HG03108 (cell line): Measurements from ENCODE around the gene ITIH2.
"Not testable (repeated sequence)": the region's sequence is repeated elsewhere in the genome, so short reads cannot be mapped to it uniquely, and the experiment has no call there.

Source experiments
- ATAC-seq: cut with Tn5 transposase; IDR thresholded peaks from one replicate; pipeline ENCODE4 v1.9.1; 2021; ENCODE audit warnings: moderate library complexity; ENCODE audit not compliant: unreplicated experiment

The ITIH2 gene

GRCh38 chr10:7692368-7692767 lies 10.7 kb upstream of the ITIH2 start:
- not testable (repeated sequence) for ATAC-seq

- ATAC-seq = not testable (repeated sequence)
These were observed 9.9 kb upstream of the ITIH2 start for GRCh38 chr10:7693194-7693593.

- no peak for ATAC-seq
These were observed 6.6 kb upstream of the ITIH2 start for GRCh38 chr10:7696545-7696944.

- no peak for ATAC-seq
These were observed 5.7 kb upstream of the ITIH2 start for GRCh38 chr10:7697426-7697825.

- ATAC-seq = no peak
These were observed 2.5 kb upstream of the ITIH2 start for GRCh38 chr10:7700577-7701125.

- no peak for ATAC-seq
These were observed 1.9 kb upstream of the ITIH2 start for GRCh38 chr10:7701158-7701742.

- no peak for ATAC-seq
These were observed 766 bp upstream of the ITIH2 start for GRCh38 chr10:7702288-7702812.

- ATAC-seq = no peak
These were observed 1.2 kb downstream of the ITIH2 start for GRCh38 chr10:7704071-7705016.

- ATAC-seq = no peak
These were observed 2.2 kb downstream of the ITIH2 start for GRCh38 chr10:7705341-7705740.

GRCh38 chr10:7706534-7707073 lies 3.5 kb downstream of the ITIH2 start:
- ATAC-seq = no peak

- ATAC-seq = no peak
These were observed 4.0 kb downstream of the ITIH2 start for GRCh38 chr10:7707102-7707501.

GRCh38 chr10:7707858-7708622 lies 4.9 kb downstream of the ITIH2 start:
- no peak for ATAC-seq

GRCh38 chr10:7708832-7709231 lies 5.7 kb downstream of the ITIH2 start:
- no peak for ATAC-seq

GRCh38 chr10:7710446-7710845 lies 7.3 kb downstream of the ITIH2 start:
- ATAC-seq = no peak

- not testable (repeated sequence) for ATAC-seq
These were observed 8.0 kb downstream of the ITIH2 start for GRCh38 chr10:7711075-7711474.

GRCh38 chr10:7715515-7715914 lies 12.4 kb downstream of the ITIH2 start:
- no peak for ATAC-seq

GRCh38 chr10:7717767-7718166 lies 14.7 kb downstream of the ITIH2 start:
- no peak for ATAC-seq

- no peak for ATAC-seq
These were observed 15.6 kb downstream of the ITIH2 start for GRCh38 chr10:7718685-7719084.

- no peak for ATAC-seq
These were observed 17.4 kb downstream of the ITIH2 start for GRCh38 chr10:7720478-7720877.

GRCh38 chr10:7722927-7723529 lies 19.9 kb downstream of the ITIH2 start:
- no peak for ATAC-seq
